Measurements from ENCODE around the gene GPR162. TPM values are rescaled to one million over a fixed set of nuclear protein-coding genes. Genes with fewer than 3 reads are reported as not detected.

Gene GPR162
- total and polyA plus RNA-seq, 10 of the 15 experiments (the other 5 are each of a cell fraction or from before 2014, with no cell fraction given): not detected

DNA sequence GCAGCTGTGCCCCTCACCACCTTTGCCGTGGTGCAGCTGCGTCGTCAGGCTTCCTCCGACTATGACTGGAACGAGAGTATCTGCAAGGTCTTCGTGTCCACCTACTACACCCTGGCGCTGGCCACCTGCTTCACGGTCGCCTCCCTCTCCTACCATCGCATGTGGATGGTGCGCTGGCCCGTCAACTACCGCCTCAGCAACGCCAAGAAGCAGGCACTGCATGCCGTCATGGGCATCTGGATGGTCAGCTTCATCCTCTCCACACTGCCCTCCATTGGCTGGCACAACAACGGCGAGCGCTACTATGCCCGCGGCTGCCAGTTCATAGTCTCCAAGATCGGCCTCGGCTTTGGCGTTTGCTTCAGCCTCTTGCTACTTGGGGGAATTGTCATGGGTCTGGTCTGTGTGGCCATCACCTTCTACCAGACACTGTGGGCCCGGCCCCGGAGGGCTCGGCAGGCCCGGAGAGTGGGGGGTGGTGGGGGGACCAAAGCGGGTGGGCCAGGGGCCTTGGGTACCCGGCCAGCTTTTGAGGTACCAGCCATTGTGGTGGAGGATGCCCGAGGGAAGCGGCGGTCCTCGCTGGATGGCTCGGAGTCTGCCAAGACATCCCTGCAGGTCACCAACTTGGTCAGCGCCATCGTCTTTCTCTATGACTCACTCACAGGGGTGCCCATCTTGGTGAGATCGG is 2.6 kb downstream of the GPR162 start:
- intact Hi-C loops (cut with micrococcal nuclease; ENCODE audit: unreplicated experiment): loop anchor here (2.0 kb wide), 1 partner anchor 207 kb away; no protein-coding TSS in a partner anchor
- CTCF ChIA-PET: interaction anchor here (1.0 to 5.1 kb wide), 15 partner anchors 8 to 266 kb away, joined by 3 to 71 read pairs (median 5); partner anchors contain the start of genes MLF2 and USP5
- Histone ChIP-seq H3K9ac (ENCODE audit: control insufficient read depth, insufficient read depth, low read length) (no peak overlapping the region), H2AFZ (ENCODE audit: control insufficient read depth, low read depth, low read length) (no peak overlapping the region), H3K9me3 (replicated peaks; ENCODE audit: control insufficient read depth, insufficient read depth, low read length) (no peaks in the 10 kb centered on the region), H3K4me2 (ENCODE audit: control insufficient read depth, insufficient read depth) (no peak overlapping the region), H3K4me3 (no peak overlapping the region), H4K20me1 (ENCODE audit: control insufficient read depth, insufficient read depth) (no peaks in the 10 kb centered on the region), H3K79me2 (ENCODE audit: control insufficient read depth, insufficient read depth, low read length) (no peaks in the 10 kb centered on the region), H3K4me1 (ENCODE audit: control insufficient read depth, insufficient read depth, low read length) (peaks cover 4% of the 10 kb centered on the region), H3K27me3 (replicated peaks in 1 of 2; ENCODE audit: control insufficient read depth in 2 of 2, insufficient read depth in 2 of 2, low read length in 1 of 2) (peaks cover 22 to 26% of the 10 kb centered on the region in 2 experiments), H3K36me3 (ENCODE audit: control insufficient read depth in 2 of 2, insufficient read depth in 2 of 2, low read length in 1 of 2) (no peaks in the 10 kb centered on the region), H3K27ac (ENCODE audit: control insufficient read depth, insufficient read depth) (no peak overlapping the region)
- in situ Hi-C loops (cut with MboI): no loop called here
- 63% methylated on average over 32 of the region's 37 CpGs for WGBS (ENCODE audit: insufficient coverage, insufficient replicate concordance, low lambda C conversion rate, missing lambda C conversion rate)
- POLR2A ChIA-PET: no interaction called here
- no TSS peak for BruUV-seq (replicated peaks)
- no peak for DNase-seq (ENCODE audit: low read depth, low spot score)
- no peak for FAIRE-seq
- TF ChIP-seq, protein P1, sequence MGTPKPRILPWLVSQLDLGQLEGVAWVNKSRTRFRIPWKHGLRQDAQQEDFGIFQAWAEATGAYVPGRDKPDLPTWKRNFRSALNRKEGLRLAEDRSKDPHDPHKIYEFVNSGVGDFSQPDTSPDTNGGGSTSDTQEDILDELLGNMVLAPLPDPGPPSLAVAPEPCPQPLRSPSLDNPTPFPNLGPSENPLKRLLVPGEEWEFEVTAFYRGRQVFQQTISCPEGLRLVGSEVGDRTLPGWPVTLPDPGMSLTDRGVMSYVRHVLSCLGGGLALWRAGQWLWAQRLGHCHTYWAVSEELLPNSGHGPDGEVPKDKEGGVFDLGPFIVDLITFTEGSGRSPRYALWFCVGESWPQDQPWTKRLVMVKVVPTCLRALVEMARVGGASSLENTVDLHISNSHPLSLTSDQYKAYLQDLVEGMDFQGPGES (IDR thresholded peaks at IDR 0.05): no peak
- no peak for TF ChIP-seq EZH2 (IDR thresholded peaks at IDR 0.05; ENCODE audit: borderline replicate concordance, control insufficient read depth, low read depth, low read length)
- RAD21 ChIA-PET (ENCODE audit: unreplicated experiment): interaction anchor here (1.3 to 4.2 kb wide), 4 partner anchors 32 to 71 kb away, joined by 4 to 25 read pairs (median 6); partner anchors contain the start of genes MLF2 and PTMS
- ATAC-seq: no peak
- SMC1A ChIA-PET (ENCODE audit: uncharacterized antibody, unreplicated experiment): interaction anchor here (0.7 to 4.8 kb wide), 5 partner anchors 27 to 100 kb away, joined by 3 to 23 read pairs (median 5); partner anchors contain the start of genes CDCA3, COPS7A, MLF2 and USP5

- in situ Hi-C loops (cut with MboI): loop anchor here (5.0 kb wide), 1 partner anchor 73 kb away; the partner anchor contains the start of gene MLF2
- ChIA-PET POLR2A (interaction anchor here (0.9 kb wide), 1 partner anchor 10 kb away, joined by 3 read pairs; no protein-coding TSS in a partner anchor), RAD21 (ENCODE audit: unreplicated experiment) (interaction anchor here (1.3 to 4.2 kb wide), 4 partner anchors 33 to 72 kb away, joined by 4 to 25 read pairs (median 6); partner anchors contain the start of genes MLF2 and PTMS), CTCF (interaction anchor here (0.7 to 5.1 kb wide), 20 partner anchors 9 to 266 kb away, joined by 3 to 71 read pairs (median 4); partner anchors contain the start of genes COPS7A, MLF2 and USP5), SMC1A (ENCODE audit: uncharacterized antibody, unreplicated experiment) (interaction anchor here (0.7 to 4.8 kb wide), 6 partner anchors 10 to 101 kb away, joined by 3 to 23 read pairs (median 6); partner anchors contain the start of genes CDCA3, COPS7A, MLF2 and USP5)
- Histone ChIP-seq H3K36me3 (ENCODE audit: control insufficient read depth in 2 of 2, insufficient read depth in 2 of 2, low read length in 1 of 2) (no peaks in the 10 kb centered on the region), H4K20me1 (ENCODE audit: control insufficient read depth, insufficient read depth) (no peaks in the 10 kb centered on the region), H3K4me2 (ENCODE audit: control insufficient read depth, insufficient read depth) (no peak overlapping the region), H3K9ac (ENCODE audit: control insufficient read depth, insufficient read depth, low read length) (no peak overlapping the region), H3K27me3 (replicated peaks in 1 of 2; ENCODE audit: control insufficient read depth in 2 of 2, insufficient read depth in 2 of 2, low read length in 1 of 2) (peaks cover 27 to 33% of the 10 kb centered on the region in 2 experiments), H2AFZ (ENCODE audit: control insufficient read depth, low read depth, low read length) (no peak overlapping the region), H3K4me3 (no peak overlapping the region), H3K9me3 (replicated peaks; ENCODE audit: control insufficient read depth, insufficient read depth, low read length) (no peaks in the 10 kb centered on the region), H3K27ac (ENCODE audit: control insufficient read depth, insufficient read depth) (no peak overlapping the region), H3K4me1 (ENCODE audit: control insufficient read depth, insufficient read depth, low read length) (peaks cover 4% of the 10 kb centered on the region), H3K79me2 (ENCODE audit: control insufficient read depth, insufficient read depth, low read length) (no peaks in the 10 kb centered on the region)
- no peak for DNase-seq (ENCODE audit: low read depth, low spot score)
- no TSS peak for BruUV-seq (replicated peaks)
- no peak for ATAC-seq
- intact Hi-C loops (cut with micrococcal nuclease; ENCODE audit: unreplicated experiment): loop anchor here (1.0 to 5.0 kb wide), 3 partner anchors 72 to 208 kb away; partner anchors contain the start of gene MLF2
- FAIRE-seq: no peak
- WGBS (ENCODE audit: insufficient coverage, insufficient replicate concordance, low lambda C conversion rate, missing lambda C conversion rate): 48% methylated on average over 12 of the region's 12 CpGs
- TF ChIP-seq HDAC2 (IDR thresholded peaks at IDR 0.05): no peak
- TF ChIP-seq BACH1 (IDR thresholded peaks at IDR 0.05; ENCODE audit: borderline replicate concordance): no peak
- TF ChIP-seq, protein P2, sequence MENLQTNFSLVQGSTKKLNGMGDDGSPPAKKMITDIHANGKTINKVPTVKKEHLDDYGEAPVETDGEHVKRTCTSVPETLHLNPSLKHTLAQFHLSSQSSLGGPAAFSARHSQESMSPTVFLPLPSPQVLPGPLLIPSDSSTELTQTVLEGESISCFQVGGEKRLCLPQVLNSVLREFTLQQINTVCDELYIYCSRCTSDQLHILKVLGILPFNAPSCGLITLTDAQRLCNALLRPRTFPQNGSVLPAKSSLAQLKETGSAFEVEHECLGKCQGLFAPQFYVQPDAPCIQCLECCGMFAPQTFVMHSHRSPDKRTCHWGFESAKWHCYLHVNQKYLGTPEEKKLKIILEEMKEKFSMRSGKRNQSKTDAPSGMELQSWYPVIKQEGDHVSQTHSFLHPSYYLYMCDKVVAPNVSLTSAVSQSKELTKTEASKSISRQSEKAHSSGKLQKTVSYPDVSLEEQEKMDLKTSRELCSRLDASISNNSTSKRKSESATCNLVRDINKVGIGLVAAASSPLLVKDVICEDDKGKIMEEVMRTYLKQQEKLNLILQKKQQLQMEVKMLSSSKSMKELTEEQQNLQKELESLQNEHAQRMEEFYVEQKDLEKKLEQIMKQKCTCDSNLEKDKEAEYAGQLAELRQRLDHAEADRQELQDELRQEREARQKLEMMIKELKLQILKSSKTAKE (IDR thresholded peaks at IDR 0.05; ENCODE audit: low read depth, poor library complexity, severe bottlenecking): no peak
- TF ChIP-seq NR2C1 (IDR thresholded peaks at IDR 0.05): no peak
- no peak for TF ChIP-seq PKNOX1 (IDR thresholded peaks at IDR 0.05)
These were observed 3.3 kb downstream of the GPR162 start for GRCh38 chr12:6824901-6825381.

Data from GM12878 (cell line).